ENCODE data around the gene B3GNT3. TPM values are rescaled to one million over a fixed set of nuclear protein-coding genes. Genes with fewer than 3 reads are reported as not detected.

B3GNT3 gene
- total and polyA plus RNA-seq, 9 of the 15 experiments (the other 6 are each of a cell fraction or from before 2014, with no cell fraction given) = 0.06 to 0.11 (median 0.07) TPM; not detected in 6

DNA sequence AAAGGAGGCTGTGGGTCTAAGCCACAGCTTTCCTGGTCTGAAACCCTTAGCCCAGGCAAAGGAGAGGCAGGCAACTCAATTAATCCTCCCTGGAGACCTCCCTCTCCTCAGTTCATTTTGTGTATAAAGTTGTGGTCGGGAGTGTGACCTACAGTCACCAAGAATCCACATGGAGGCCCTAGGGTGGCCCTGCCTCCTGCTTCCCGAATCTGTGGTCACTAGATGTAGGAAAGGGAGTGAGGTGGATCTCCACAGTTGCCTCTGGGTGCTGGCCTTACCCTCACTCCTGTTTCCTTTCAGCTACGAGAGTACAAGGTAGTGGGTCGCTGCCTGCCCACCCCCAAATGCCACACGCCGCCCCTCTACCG is 66.0 kb downstream of the B3GNT3 start:
- DNase-seq (ENCODE audit: extremely low read depth in 1 of 4, low spot score in 3 of 4) = peak in 3 of 4 experiments; percentile 24 to 35 (median 31)
- intact Hi-C loops (cut with micrococcal nuclease) = loop anchor here (10.0 kb wide), 1 partner anchor 194 kb away; no protein-coding TSS in a partner anchor
- TF ChIP-seq RREB1 (CRISPR knock-in tag; IDR thresholded peaks at IDR 0.05) (no peak), ZFP1 (CRISPR knock-in tag; IDR thresholded peaks at IDR 0.05) (no peak), ZSCAN29 (IDR thresholded peaks at IDR 0.05) (0 out of 2 replicates have a peak, but pooled peaks have one; percentile 3), POLR2G (IDR thresholded peaks at IDR 0.05; ENCODE audit: low read depth, low read length) (peak; percentile 16; the same call in 1 of the 2 replicates), ZNF41 (CRISPR knock-in tag; conservative IDR thresholded peaks at IDR 0.05) (no peak), ARID2 (IDR thresholded peaks at IDR 0.05) (no peak), POLR2A (conservative IDR thresholded peaks at IDR 0.05) (0 out of 2 replicates have a peak, but pooled peaks have one; percentile 4), TAF1 (IDR thresholded peaks at IDR 0.05; ENCODE audit: control insufficient read depth, extremely low read depth, insufficient read depth, low read length, severe bottlenecking) (no peak), POLR2AphosphoS2 (IDR thresholded peaks at IDR 0.05; ENCODE audit: low read length) (0 out of 2 replicates have a peak, but pooled peaks have one; percentile 11), HMG20A (CRISPR knock-in tag; conservative IDR thresholded peaks at IDR 0.05) (no peak)
- TF ChIP-seq, protein P1, sequence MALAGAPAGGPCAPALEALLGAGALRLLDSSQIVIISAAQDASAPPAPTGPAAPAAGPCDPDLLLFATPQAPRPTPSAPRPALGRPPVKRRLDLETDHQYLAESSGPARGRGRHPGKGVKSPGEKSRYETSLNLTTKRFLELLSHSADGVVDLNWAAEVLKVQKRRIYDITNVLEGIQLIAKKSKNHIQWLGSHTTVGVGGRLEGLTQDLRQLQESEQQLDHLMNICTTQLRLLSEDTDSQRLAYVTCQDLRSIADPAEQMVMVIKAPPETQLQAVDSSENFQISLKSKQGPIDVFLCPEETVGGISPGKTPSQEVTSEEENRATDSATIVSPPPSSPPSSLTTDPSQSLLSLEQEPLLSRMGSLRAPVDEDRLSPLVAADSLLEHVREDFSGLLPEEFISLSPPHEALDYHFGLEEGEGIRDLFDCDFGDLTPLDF (CRISPR knock-in tag; IDR thresholded peaks at IDR 0.05) = peak; percentile 42; the same call in 1 of the 2 replicates

More for the DNA sequence above, 66.0 kb downstream of the B3GNT3 start:
- peaks cover 16 to 43% of the 10 kb centered on the region in 2 experiments; a peak in 4 of 5 replicates for H3K4me1 ChIP-seq (replicated peaks in 1 of 2; ENCODE audit: control insufficient read depth in 2 of 2, insufficient read depth in 2 of 2, low read length in 2 of 2)
- peak overlapping the region; percentile 100 for H3K4me2 ChIP-seq (ENCODE audit: insufficient read depth, low read length)
- FAIRE-seq = no peak
- H3K9me1 ChIP-seq (ENCODE audit: control insufficient read depth, insufficient read depth, low read length) = peaks cover 3% of the 10 kb centered on the region
- peaks cover 51% of the 10 kb centered on the region for H4K20me1 ChIP-seq (replicated peaks; ENCODE audit: control insufficient read depth, insufficient read depth, low read length)
- no peak overlapping the region for H2AFZ ChIP-seq (ENCODE audit: low read depth, low read length)
- no peaks in the 10 kb centered on the region for H3K27me3 ChIP-seq (ENCODE audit: control insufficient read depth in 2 of 2, insufficient read depth in 2 of 2, low read length in 2 of 2)
- POLR2A ChIA-PET = interaction anchor here (0.6 to 4.0 kb wide), 16 partner anchors 10 to 1019 kb away, joined by 3 to 51 read pairs (median 3); partner anchors contain the start of genes CCDC124, JAK3 and SLC5A5
- no peak for ATAC-seq
- 0% methylated on average over 7 of the region's 7 CpGs for WGBS (ENCODE audit: insufficient coverage, low coverage, missing lambda C conversion rate)
- in situ Hi-C loops (cut with MboI) = no loop called here
- BruUV-seq (replicated peaks) = no TSS peak
- H3K9me3 ChIP-seq (replicated peaks; ENCODE audit: control insufficient read depth, insufficient read depth, low read depth, low read length) = no peaks in the 10 kb centered on the region
- H3K9ac ChIP-seq (ENCODE audit: insufficient read depth in 1 of 2, low read depth in 2 of 2, low read length in 2 of 2) = peak overlapping the region; percentile 99
- H3K79me2 ChIP-seq (ENCODE audit: control insufficient read depth, insufficient read depth, low read length) = peaks cover 43% of the 10 kb centered on the region
- H3K36me3 ChIP-seq (ENCODE audit: control insufficient read depth, insufficient read depth, low read length) = peaks cover 48% of the 10 kb centered on the region
- H3K27ac ChIP-seq (ENCODE audit: extremely low read depth, low read depth, low read length) = peak overlapping the region; percentile 91
- peak overlapping the region; percentile 82 for H3K4me3 ChIP-seq
- CTCF ChIA-PET (ENCODE audit: low intra/inter-chr PET ratio) = no interaction called here

All from K562 (cell line).